GM12878 (cell line): ENCODE measurements around the gene XIRP1. TPM values are rescaled to one million over a fixed set of nuclear protein-coding genes. Genes with fewer than 3 reads are reported as not detected.
A peak's percentile ranks its signal among the peaks of the same experiment; 100 is the strongest.

Experiments used
- ATAC-seq: fragments of 200-7000 bp; cut with Tn5 transposase; 3 replicates; pipeline ENCODE4 v1.9.1; 2020; ENCODE audit warnings: mild to moderate bottlenecking, moderate library complexity
- BruUV-seq: library from RNA; stranded (reverse); fragments of 400-500 nt; replicated peaks from 2 replicates; lab custom pipeline; 2021; lab: Mats Ljungman, UMichigan
- CTCF ChIA-PET: fragments of 300-600 bp; sonication (Branson Sonifier 250); formaldehyde crosslinking; extraction: SDS; loops from one replicate; lab custom pipeline; 2021; ENCODE audit warnings: inconsistent platforms; lab: Yijun Ruan, JAX
- POLR2A ChIA-PET: fragments of 350-600 bp; formaldehyde crosslinking; extraction: SDS; loops from one replicate; lab custom pipeline; 2021; ENCODE audit warnings: inconsistent platforms; lab: Charles Lee
- RAD21 ChIA-PET: fragments of 300-600 bp; sonication (Branson Sonifier 250); formaldehyde crosslinking; loops from one replicate; lab custom pipeline; 2023; ENCODE audit warnings: antibody characterized with exemption; ENCODE audit not compliant: unreplicated experiment; lab: Charles Lee
- SMC1A ChIA-PET: fragments of 300-600 bp; sonication (Branson Sonifier 250); formaldehyde crosslinking; loops from one replicate; lab custom pipeline; 2023; ENCODE audit not compliant: unreplicated experiment, uncharacterized antibody; lab: Charles Lee
- DNase-seq: peaks from one replicate; pipeline ENCODE4 v3.0.0-alpha.2; 2011; ENCODE audit warnings: low read depth, low spot score
- FAIRE-seq: peaks from 3 replicates; lab custom pipeline; 2011; peaks lifted over from hg19 to GRCh38; lab: Jason Lieb, UNC
- H2AFZ ChIP-seq: 2 replicates; pipeline ENCODE4 v1.6.0; 2011; ENCODE audit warnings: low read depth, low read length, control low read depth; ENCODE audit not compliant: control insufficient read depth
- H3K27ac ChIP-seq: 2 replicates; pipeline ENCODE4 v1.5.1; 2011; ENCODE audit warnings: control low read depth; ENCODE audit not compliant: control insufficient read depth, insufficient read depth
- H3K27me3 ChIP-seq, 2 experiments: replicated peaks in 1 of 2; 2 replicates each; pipeline versions ENCODE4 v1.6.0 to v1.6.1; 2011; ENCODE audit warnings: low read length in 1 of 2; ENCODE audit not compliant: control insufficient read depth in 2 of 2, insufficient read depth in 2 of 2
- H3K36me3 ChIP-seq, 2 experiments: 2 replicates each; pipeline ENCODE4 v1.5.1; 2011; ENCODE audit warnings: low read length in 1 of 2; ENCODE audit not compliant: control insufficient read depth in 2 of 2, insufficient read depth in 2 of 2
- H3K4me1 ChIP-seq: 2 replicates; pipeline ENCODE4 v1.6.1; 2011; ENCODE audit warnings: mild to moderate bottlenecking, low read length, moderate library complexity, mixed read lengths; ENCODE audit not compliant: control insufficient read depth, insufficient read depth
- H3K4me2 ChIP-seq: 2 replicates; pipeline ENCODE4 v1.6.0; 2011; ENCODE audit warnings: control low read depth; ENCODE audit not compliant: control insufficient read depth, insufficient read depth
- H3K4me3 ChIP-seq: fragments of 200-600 bp; sonication (generic); 2 replicates; pipeline ENCODE4 v1.5.1; 2016
- H3K79me2 ChIP-seq: 2 replicates; pipeline ENCODE4 v1.6.0; 2011; ENCODE audit warnings: low read length; ENCODE audit not compliant: control insufficient read depth, insufficient read depth
- H3K9ac ChIP-seq: 2 replicates; pipeline ENCODE4 v1.8.0; 2011; ENCODE audit warnings: low read length, control low read depth, mixed read lengths; ENCODE audit not compliant: control insufficient read depth, insufficient read depth
- H3K9me3 ChIP-seq: replicated peaks from 3 replicates; pipeline ENCODE4 v1.5.1; 2011; ENCODE audit warnings: mild to moderate bottlenecking, low read length; ENCODE audit not compliant: control insufficient read depth, insufficient read depth
- H4K20me1 ChIP-seq: 2 replicates; pipeline ENCODE4 v1.6.0; 2011; ENCODE audit not compliant: control insufficient read depth, insufficient read depth
- IKZF1 ChIP-seq: fragments of 450-650 bp; conservative IDR thresholded peaks from 2 replicates; pipeline ENCODE4 v1.6.1; 2017; ENCODE audit warnings: antibody characterized with exemption, mild to moderate bottlenecking
- MTA2 ChIP-seq: fragments of 450-650 bp; IDR thresholded peaks from 2 replicates; pipeline ENCODE4 v1.6.1; 2016; ENCODE audit warnings: low read depth, mild to moderate bottlenecking, moderate library complexity
- MXI1 ChIP-seq: fragments of 150-350 bp; IDR thresholded peaks from 2 replicates; pipeline ENCODE4 v1.6.1; 2011; ENCODE audit warnings: low read depth, mild to moderate bottlenecking, inconsistent platforms, low read length, improper control_type of control experiment
- RAD21 ChIP-seq: IDR thresholded peaks from 2 replicates; pipeline ENCODE4 v1.6.1; 2011; ENCODE audit warnings: mild to moderate bottlenecking, low read depth, low read length, moderate library complexity; ENCODE audit not compliant: insufficient read depth
- RUNX3 ChIP-seq: IDR thresholded peaks from 2 replicates; pipeline ENCODE4 v1.6.1; 2012; ENCODE audit warnings: low read length, inconsistent platforms
- SMC3 ChIP-seq: IDR thresholded peaks from 2 replicates; pipeline ENCODE4 v1.6.1; 2011; ENCODE audit warnings: low read length, improper control_type of control experiment, borderline replicate concordance
- SPI1 ChIP-seq: IDR thresholded peaks from 2 replicates; pipeline ENCODE4 v1.6.1; 2011; ENCODE audit warnings: low read depth, mild to moderate bottlenecking, low read length, moderate library complexity, borderline replicate concordance; ENCODE audit not compliant: insufficient read depth
- TAF1 ChIP-seq: IDR thresholded peaks from 2 replicates; pipeline ENCODE4 v1.6.1; 2011; ENCODE audit warnings: mild to moderate bottlenecking, low read depth, low read length, borderline replicate concordance
- TCF7 ChIP-seq: IDR thresholded peaks from 2 replicates; pipeline ENCODE4 v1.6.1; 2014; ENCODE audit warnings: antibody characterized with exemption, borderline replicate concordance
- YY1 ChIP-seq: IDR thresholded peaks from 2 replicates; pipeline ENCODE4 v1.6.1; 2011; ENCODE audit warnings: low read depth, mild to moderate bottlenecking, low read length
- ZSCAN29 ChIP-seq: fragments of 450-650 bp; IDR thresholded peaks from 2 replicates; pipeline ENCODE4 v1.6.1; 2017; ENCODE audit warnings: mild to moderate bottlenecking, moderate library complexity
- WGBS: methylation state at CpG from one replicate; pipeline ENCODE4 v1.1.6; 2016; ENCODE audit warnings: low lambda C conversion rate; ENCODE audit not compliant: insufficient replicate concordance, insufficient coverage; ENCODE audit errors: missing lambda C conversion rate; 5-methylcytosine and 5-hydroxymethylcytosine counted together
- in situ Hi-C: fragments of 300-500 bp; cut with MboI; formaldehyde crosslinking; loops from 9 replicates; pipeline ENCODE4 v1.14.3; 2018; ENCODE audit warnings: mixed read lengths
- intact Hi-C: fragments of 100-400 bp; cut with micrococcal nuclease; formaldehyde crosslinking; loops from one replicate; pipeline ENCODE4 v1.14.2; 2022; ENCODE audit not compliant: unreplicated experiment
- polyA plus RNA-seq, 11 experiments: library from polyadenylated mRNA; depleted of rRNA in 4 of 11; unstranded in 6 of 11; stranded (reverse) in 5 of 11; fragments of >200 nt; fragmentation: Nextera tagmentation in 4 of 11; fragmentation: Illumina TruSeq in 1 of 11; extraction: Ambion mirVana in 4 of 11; extraction: Trizol in 1 of 11; gene quantifications; 1 replicate in 1 of 11; 2 replicates in 10 of 11; pipeline versions ENCODE4 v1.2.1 to v1.2.3, GENCODE V29; 2011 to 2016; ENCODE audit warnings: inconsistent platforms in 2 of 11, missing spikeins in 2 of 11, low read depth in 1 of 11
- total RNA-seq, 4 experiments: library from RNA; depleted of rRNA in 3 of 4; stranded (reverse); fragments of >200 nt in 3 of 4; fragmentation: Illumina TruSeq in 1 of 4; extraction: Trizol in 1 of 4; gene quantifications; 2 replicates each; pipeline versions ENCODE4 v1.2.1 to v1.2.3, GENCODE V29; 2013 to 2021
- TF ChIP-seq, protein P1 (sequence below): fragments of 450-650 bp; formaldehyde crosslinking; IDR thresholded peaks from 2 replicates; pipeline ENCODE4 v1.4.0; 2020; ENCODE audit warnings: mild to moderate bottlenecking, moderate library complexity
- TF ChIP-seq, protein P2 (sequence below): fragments of 150-350 bp; IDR thresholded peaks from 2 replicates; pipeline ENCODE4 v1.6.1; 2014; ENCODE audit warnings: mild to moderate bottlenecking, low read depth, low read length
- TF ChIP-seq, protein P3 (sequence below): IDR thresholded peaks from 2 replicates; pipeline ENCODE4 v1.6.1; 2011; ENCODE audit warnings: low read depth, low read length, improper control_type of control experiment, borderline replicate concordance
- TF ChIP-seq, protein P4 (sequence below), 3 experiments: IDR thresholded peaks in 2 of 3; conservative IDR thresholded peaks in 1 of 3; 2 replicates each; pipeline ENCODE4 v1.5.1; 2011; ENCODE audit warnings: low read depth in 3 of 3, low read length in 3 of 3, mild to moderate bottlenecking in 3 of 3, control low read depth in 2 of 3, moderate library complexity in 2 of 3, inconsistent platforms in 1 of 3, mixed read lengths in 1 of 3; ENCODE audit not compliant: control insufficient read depth in 2 of 3, insufficient read depth in 1 of 3; ENCODE audit errors: extremely low read depth in 1 of 3

The XIRP1 gene
- total and polyA plus RNA-seq, 10 of the 15 experiments (the other 5 are each of a cell fraction or from before 2014, with no cell fraction given) = 0.03 to 0.38 (median 0.08) TPM; not detected in 1

DNA sequence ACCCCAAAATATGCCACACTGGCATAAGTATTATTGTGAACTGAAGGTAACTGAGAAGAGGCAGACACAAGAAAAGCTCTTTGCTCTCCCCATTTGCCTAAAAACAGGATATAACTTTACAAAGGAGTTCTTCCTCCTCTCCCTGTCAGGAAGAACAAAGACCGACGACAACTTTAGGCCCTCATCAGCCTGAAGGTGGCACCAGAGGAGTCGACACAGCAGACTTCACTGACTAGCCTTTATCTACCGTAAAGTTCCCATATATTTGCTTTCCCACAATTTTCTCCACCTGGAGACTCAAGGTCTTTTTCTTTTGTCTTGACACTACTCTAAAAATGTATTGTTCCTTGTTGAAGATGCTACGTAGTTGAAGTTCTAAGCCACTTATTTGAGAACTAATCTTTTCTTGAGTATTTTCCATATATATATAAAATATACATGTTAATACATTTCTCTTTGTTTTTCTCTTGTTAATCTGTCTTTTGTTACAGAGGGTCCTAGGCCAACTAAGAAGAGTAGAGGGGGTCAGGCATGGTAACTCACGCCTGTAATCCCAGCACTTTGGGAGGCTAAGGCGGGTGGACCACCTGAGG lies 16.2 kb upstream of the XIRP1 start:
- CTCF ChIA-PET = interaction anchor here (1.0 to 15.1 kb wide), 10 partner anchors 9 to 209 kb away, joined by 3 to 389 read pairs (median 5); partner anchors contain the start of gene XIRP1
- POLR2A ChIA-PET = no interaction called here
- WGBS = 33% methylated on average over 7 of the region's 7 CpGs
- Histone ChIP-seq H3K36me3 (no peaks in the 10 kb centered on the region), H3K27me3 (no peaks in the 10 kb centered on the region), H4K20me1 (no peaks in the 10 kb centered on the region), H3K9ac (no peak overlapping the region), H3K4me1 (peaks cover 8% of the 10 kb centered on the region; the same call in 1 of the 2 replicates), H3K79me2 (no peaks in the 10 kb centered on the region), H3K4me2 (no peak overlapping the region), H2AFZ (peak overlapping the region; percentile 24; the same call in 1 of the 2 replicates), H3K9me3 (peaks cover 2% of the 10 kb centered on the region; the same call in 1 of the 3 replicates), H3K4me3 (no peak overlapping the region), H3K27ac (no peak overlapping the region)
- intact Hi-C loops = loop anchor here (1.0 to 5.0 kb wide), 3 partner anchors 18 to 169 kb away; no protein-coding TSS in a partner anchor
- ATAC-seq = peak; percentile 86
- no peak for DNase-seq
- FAIRE-seq = peak; percentile 65
- SMC1A ChIA-PET = interaction anchor here (0.6 to 13.1 kb wide), 6 partner anchors 8 to 155 kb away, joined by 3 to 237 read pairs (median 3); no protein-coding TSS in a partner anchor
- no TSS peak for BruUV-seq
- RAD21 ChIA-PET = interaction anchor here (1.3 to 4.1 kb wide), 5 partner anchors 17 to 169 kb away, joined by 4 to 40 read pairs (median 4); partner anchors contain the start of gene XIRP1
- in situ Hi-C loops = no loop called here
- TF ChIP-seq, protein P1, sequence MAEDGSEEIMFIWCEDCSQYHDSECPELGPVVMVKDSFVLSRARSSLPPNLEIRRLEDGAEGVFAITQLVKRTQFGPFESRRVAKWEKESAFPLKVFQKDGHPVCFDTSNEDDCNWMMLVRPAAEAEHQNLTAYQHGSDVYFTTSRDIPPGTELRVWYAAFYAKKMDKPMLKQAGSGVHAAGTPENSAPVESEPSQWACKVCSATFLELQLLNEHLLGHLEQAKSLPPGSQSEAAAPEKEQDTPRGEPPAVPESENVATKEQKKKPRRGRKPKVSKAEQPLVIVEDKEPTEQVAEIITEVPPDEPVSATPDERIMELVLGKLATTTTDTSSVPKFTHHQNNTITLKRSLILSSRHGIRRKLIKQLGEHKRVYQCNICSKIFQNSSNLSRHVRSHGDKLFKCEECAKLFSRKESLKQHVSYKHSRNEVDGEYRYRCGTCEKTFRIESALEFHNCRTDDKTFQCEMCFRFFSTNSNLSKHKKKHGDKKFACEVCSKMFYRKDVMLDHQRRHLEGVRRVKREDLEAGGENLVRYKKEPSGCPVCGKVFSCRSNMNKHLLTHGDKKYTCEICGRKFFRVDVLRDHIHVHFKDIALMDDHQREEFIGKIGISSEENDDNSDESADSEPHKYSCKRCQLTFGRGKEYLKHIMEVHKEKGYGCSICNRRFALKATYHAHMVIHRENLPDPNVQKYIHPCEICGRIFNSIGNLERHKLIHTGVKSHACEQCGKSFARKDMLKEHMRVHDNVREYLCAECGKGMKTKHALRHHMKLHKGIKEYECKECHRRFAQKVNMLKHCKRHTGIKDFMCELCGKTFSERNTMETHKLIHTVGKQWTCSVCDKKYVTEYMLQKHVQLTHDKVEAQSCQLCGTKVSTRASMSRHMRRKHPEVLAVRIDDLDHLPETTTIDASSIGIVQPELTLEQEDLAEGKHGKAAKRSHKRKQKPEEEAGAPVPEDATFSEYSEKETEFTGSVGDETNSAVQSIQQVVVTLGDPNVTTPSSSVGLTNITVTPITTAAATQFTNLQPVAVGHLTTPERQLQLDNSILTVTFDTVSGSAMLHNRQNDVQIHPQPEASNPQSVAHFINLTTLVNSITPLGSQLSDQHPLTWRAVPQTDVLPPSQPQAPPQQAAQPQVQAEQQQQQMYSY (CRISPR knock-in tag) = no peak
- no peak for TF ChIP-seq ZSCAN29
- TF ChIP-seq SMC3 = peak; percentile 77
- TF ChIP-seq TCF7 = no peak
- no peak for TF ChIP-seq MXI1
- TF ChIP-seq, protein P2, sequence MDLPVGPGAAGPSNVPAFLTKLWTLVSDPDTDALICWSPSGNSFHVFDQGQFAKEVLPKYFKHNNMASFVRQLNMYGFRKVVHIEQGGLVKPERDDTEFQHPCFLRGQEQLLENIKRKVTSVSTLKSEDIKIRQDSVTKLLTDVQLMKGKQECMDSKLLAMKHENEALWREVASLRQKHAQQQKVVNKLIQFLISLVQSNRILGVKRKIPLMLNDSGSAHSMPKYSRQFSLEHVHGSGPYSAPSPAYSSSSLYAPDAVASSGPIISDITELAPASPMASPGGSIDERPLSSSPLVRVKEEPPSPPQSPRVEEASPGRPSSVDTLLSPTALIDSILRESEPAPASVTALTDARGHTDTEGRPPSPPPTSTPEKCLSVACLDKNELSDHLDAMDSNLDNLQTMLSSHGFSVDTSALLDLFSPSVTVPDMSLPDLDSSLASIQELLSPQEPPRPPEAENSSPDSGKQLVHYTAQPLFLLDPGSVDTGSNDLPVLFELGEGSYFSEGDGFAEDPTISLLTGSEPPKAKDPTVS = no peak
- TF ChIP-seq, protein P3, sequence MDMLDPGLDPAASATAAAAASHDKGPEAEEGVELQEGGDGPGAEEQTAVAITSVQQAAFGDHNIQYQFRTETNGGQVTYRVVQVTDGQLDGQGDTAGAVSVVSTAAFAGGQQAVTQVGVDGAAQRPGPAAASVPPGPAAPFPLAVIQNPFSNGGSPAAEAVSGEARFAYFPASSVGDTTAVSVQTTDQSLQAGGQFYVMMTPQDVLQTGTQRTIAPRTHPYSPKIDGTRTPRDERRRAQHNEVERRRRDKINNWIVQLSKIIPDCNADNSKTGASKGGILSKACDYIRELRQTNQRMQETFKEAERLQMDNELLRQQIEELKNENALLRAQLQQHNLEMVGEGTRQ = no peak
- no peak for TF ChIP-seq SPI1
- TF ChIP-seq, protein P4, sequence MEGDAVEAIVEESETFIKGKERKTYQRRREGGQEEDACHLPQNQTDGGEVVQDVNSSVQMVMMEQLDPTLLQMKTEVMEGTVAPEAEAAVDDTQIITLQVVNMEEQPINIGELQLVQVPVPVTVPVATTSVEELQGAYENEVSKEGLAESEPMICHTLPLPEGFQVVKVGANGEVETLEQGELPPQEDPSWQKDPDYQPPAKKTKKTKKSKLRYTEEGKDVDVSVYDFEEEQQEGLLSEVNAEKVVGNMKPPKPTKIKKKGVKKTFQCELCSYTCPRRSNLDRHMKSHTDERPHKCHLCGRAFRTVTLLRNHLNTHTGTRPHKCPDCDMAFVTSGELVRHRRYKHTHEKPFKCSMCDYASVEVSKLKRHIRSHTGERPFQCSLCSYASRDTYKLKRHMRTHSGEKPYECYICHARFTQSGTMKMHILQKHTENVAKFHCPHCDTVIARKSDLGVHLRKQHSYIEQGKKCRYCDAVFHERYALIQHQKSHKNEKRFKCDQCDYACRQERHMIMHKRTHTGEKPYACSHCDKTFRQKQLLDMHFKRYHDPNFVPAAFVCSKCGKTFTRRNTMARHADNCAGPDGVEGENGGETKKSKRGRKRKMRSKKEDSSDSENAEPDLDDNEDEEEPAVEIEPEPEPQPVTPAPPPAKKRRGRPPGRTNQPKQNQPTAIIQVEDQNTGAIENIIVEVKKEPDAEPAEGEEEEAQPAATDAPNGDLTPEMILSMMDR (IDR thresholded peaks at IDR 0.05 in 2 of 3, conservative IDR thresholded peaks at IDR 0.05 in 1 of 3; ENCODE audit: control insufficient read depth in 2 of 3, extremely low read depth in 1 of 3, insufficient read depth in 1 of 3, low read depth in 3 of 3, low read length in 3 of 3) = peak; percentile 65 to 77 (median 74)
- TF ChIP-seq RUNX3 = no peak
- no peak for TF ChIP-seq IKZF1
- no peak for TF ChIP-seq MTA2
- no peak for TF ChIP-seq TAF1
- peak; percentile 45; the same call in 1 of the 2 replicates for TF ChIP-seq YY1
- TF ChIP-seq RAD21 = peak; percentile 70
